AG08396 (cell line): ENCODE measurements around the gene PYGL.
"Not testable (repeated sequence)": the region's sequence is repeated elsewhere in the genome, so short reads cannot be mapped to it uniquely, and the experiment has no call there.

Experiments
- DNase-seq: peaks from one replicate; pipeline ENCODE4 v3.0.0; 2012; ENCODE audit warnings: low spot score, mixed read lengths

PYGL gene

GRCh38 chr14:50943943-50944646, at the start of gene PYGL:
TSS of gene PYGL (minus strand) at chr14:50944483. CDS start at chr14:50944403, 80 bp downstream.
- peak; percentile 91 for DNase-seq

- DNase-seq: no peak
These were observed 41.6 kb upstream of the PYGL start for GRCh38 chr14:50985859-50986331.

GRCh38 chr14:50985124-50985858, 41.0 kb upstream of the PYGL start:
- DNase-seq: no peak

GRCh38 chr14:50984036-50984710, 39.9 kb upstream of the PYGL start:
- no peak for DNase-seq

- DNase-seq: no peak
These were observed 35.9 kb upstream of the PYGL start for GRCh38 chr14:50979941-50980850.

GRCh38 chr14:50978888-50979287, 34.6 kb upstream of the PYGL start:
- DNase-seq: no peak

- DNase-seq: no peak
These were observed 34.2 kb upstream of the PYGL start for GRCh38 chr14:50978529-50978871.

GRCh38 chr14:50977863-50978528, 33.7 kb upstream of the PYGL start:
- no peak for DNase-seq

- DNase-seq: no peak
These were observed 29.8 kb upstream of the PYGL start for GRCh38 chr14:50974118-50974517.

GRCh38 chr14:50972734-50973133, 28.5 kb upstream of the PYGL start:
- DNase-seq: no peak

- no peak for DNase-seq
These were observed 26.9 kb upstream of the PYGL start for GRCh38 chr14:50970886-50971781.

GRCh38 chr14:50967790-50968189, 23.5 kb upstream of the PYGL start:
- no peak for DNase-seq

- DNase-seq: peak; percentile 22
These were observed 22.8 kb upstream of the PYGL start for GRCh38 chr14:50967103-50967502.

GRCh38 chr14:50964683-50965390, 20.6 kb upstream of the PYGL start:
- peak; percentile 69 for DNase-seq

GRCh38 chr14:50963919-50964318, 19.6 kb upstream of the PYGL start:
- DNase-seq: no peak

- peak; percentile 52 for DNase-seq
These were observed 17.4 kb upstream of the PYGL start for GRCh38 chr14:50961605-50962221.

GRCh38 chr14:50957296-50957695, 13.0 kb upstream of the PYGL start:
- no peak for DNase-seq

- DNase-seq: not testable (repeated sequence)
These were observed 12.1 kb upstream of the PYGL start for GRCh38 chr14:50956421-50956820.

- peak; percentile 93 for DNase-seq
These were observed 11.2 kb upstream of the PYGL start for GRCh38 chr14:50955373-50956043.
